Activated B cell treated with CpG ODN at 0.5 μM for 24 hours (primary cell): ENCODE measurements around the gene TMEM45B. TPM values are rescaled to one million over a fixed set of nuclear protein-coding genes. Genes with fewer than 3 reads are reported as not detected.
A peak's percentile ranks its signal among the peaks of the same experiment; 100 is the strongest.

ENCODE experiments used
- ATAC-seq: fragments of 200-7000 bp; cut with Tn5 transposase; one replicate; pipeline ENCODE4 v1.10.0; 2021; ENCODE audit warnings: low read depth, mild to moderate bottlenecking, moderate library complexity
- CTCF ChIA-PET: fragments of 350-600 bp; sonication (Branson Sonifier 250); formaldehyde crosslinking; loops from one replicate; lab custom pipeline; 2021; ENCODE audit warnings: antibody characterized with exemption; lab: Charles Lee
- POLR2A ChIA-PET: fragments of 350-600 bp; sonication (Branson Sonifier 250); formaldehyde crosslinking; loops from one replicate; lab custom pipeline; 2021; ENCODE audit warnings: antibody characterized with exemption; lab: Charles Lee
- DNase-seq: peaks from one replicate; pipeline ENCODE4 v3.0.0; 2022
- H3K27ac Mint-ChIP-seq: one replicate; pipeline ENCODE4 v1.8.0; 2020; ENCODE audit warnings: mixed read lengths
- H3K27me3 Mint-ChIP-seq: one replicate; pipeline ENCODE4 v1.8.0; 2021; ENCODE audit warnings: mixed read lengths
- H3K36me3 Mint-ChIP-seq: one replicate; pipeline ENCODE4 v1.8.0; 2021; ENCODE audit warnings: low read depth, mixed read lengths
- H3K4me1 Mint-ChIP-seq: one replicate; pipeline ENCODE4 v1.8.0; 2021; ENCODE audit warnings: mixed read lengths
- H3K4me3 Mint-ChIP-seq: one replicate; pipeline ENCODE4 v1.8.0; 2020; ENCODE audit warnings: mild to moderate bottlenecking, mixed read lengths
- H3K9me3 Mint-ChIP-seq: one replicate; pipeline ENCODE4 v1.8.0; 2020; ENCODE audit warnings: mixed read lengths
- intact Hi-C: fragments of 100-400 bp; cut with micrococcal nuclease; formaldehyde crosslinking; loops from one replicate; pipeline ENCODE4 v1.15.1; 2024
- total RNA-seq: library from RNA; stranded (reverse); gene quantifications from 2 replicates; pipeline ENCODE4 v1.2.3, GENCODE V29; 2022
- TF ChIP-seq, protein P1 (sequence below): fragments of 200-600 bp; IDR thresholded peaks from one replicate; pipeline ENCODE4 v1.8.0; 2022; ENCODE audit warnings: antibody characterized with exemption, mild to moderate bottlenecking

The TMEM45B gene
- total RNA-seq, 1 donor from 2014 or later: not detected

DNA sequence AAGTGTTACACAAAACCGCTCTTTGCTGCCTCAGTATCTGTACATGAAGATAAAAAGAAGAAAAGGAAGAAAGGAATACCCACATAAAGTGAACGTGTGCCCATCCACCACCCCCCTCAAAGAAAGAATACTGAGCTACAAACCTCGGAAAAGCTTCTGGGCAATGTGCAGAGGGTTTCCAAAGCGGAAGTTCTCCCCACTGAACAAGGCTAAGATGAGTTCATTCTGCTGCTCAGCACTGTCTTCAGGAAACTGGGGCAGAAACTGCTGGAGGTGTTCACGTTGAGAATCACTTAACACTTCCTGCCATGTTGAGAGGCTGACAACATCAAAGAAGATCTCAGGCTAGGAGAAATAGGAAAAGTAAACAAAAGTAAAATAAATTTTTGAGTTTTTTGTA, 72.8 kb downstream of the TMEM45B start:
- CTCF ChIA-PET: interaction anchor here (0.7 kb wide), 1 partner anchor 308 kb away, joined by 3 read pairs; no protein-coding TSS in a partner anchor
- Mint-ChIP-seq H3K27ac (no peak overlapping the region), H3K27me3 (no peaks in the 10 kb centered on the region), H3K4me3 (no peak overlapping the region), H3K9me3 (no peaks in the 10 kb centered on the region), H3K4me1 (no peaks in the 10 kb centered on the region), H3K36me3 (peaks cover 86% of the 10 kb centered on the region)
- TF ChIP-seq, protein P1, sequence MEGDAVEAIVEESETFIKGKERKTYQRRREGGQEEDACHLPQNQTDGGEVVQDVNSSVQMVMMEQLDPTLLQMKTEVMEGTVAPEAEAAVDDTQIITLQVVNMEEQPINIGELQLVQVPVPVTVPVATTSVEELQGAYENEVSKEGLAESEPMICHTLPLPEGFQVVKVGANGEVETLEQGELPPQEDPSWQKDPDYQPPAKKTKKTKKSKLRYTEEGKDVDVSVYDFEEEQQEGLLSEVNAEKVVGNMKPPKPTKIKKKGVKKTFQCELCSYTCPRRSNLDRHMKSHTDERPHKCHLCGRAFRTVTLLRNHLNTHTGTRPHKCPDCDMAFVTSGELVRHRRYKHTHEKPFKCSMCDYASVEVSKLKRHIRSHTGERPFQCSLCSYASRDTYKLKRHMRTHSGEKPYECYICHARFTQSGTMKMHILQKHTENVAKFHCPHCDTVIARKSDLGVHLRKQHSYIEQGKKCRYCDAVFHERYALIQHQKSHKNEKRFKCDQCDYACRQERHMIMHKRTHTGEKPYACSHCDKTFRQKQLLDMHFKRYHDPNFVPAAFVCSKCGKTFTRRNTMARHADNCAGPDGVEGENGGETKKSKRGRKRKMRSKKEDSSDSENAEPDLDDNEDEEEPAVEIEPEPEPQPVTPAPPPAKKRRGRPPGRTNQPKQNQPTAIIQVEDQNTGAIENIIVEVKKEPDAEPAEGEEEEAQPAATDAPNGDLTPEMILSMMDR: no peak
- DNase-seq (no peak), ATAC-seq (no peak)
- intact Hi-C loops: no loop called here
- POLR2A ChIA-PET: no interaction called here

DNA sequence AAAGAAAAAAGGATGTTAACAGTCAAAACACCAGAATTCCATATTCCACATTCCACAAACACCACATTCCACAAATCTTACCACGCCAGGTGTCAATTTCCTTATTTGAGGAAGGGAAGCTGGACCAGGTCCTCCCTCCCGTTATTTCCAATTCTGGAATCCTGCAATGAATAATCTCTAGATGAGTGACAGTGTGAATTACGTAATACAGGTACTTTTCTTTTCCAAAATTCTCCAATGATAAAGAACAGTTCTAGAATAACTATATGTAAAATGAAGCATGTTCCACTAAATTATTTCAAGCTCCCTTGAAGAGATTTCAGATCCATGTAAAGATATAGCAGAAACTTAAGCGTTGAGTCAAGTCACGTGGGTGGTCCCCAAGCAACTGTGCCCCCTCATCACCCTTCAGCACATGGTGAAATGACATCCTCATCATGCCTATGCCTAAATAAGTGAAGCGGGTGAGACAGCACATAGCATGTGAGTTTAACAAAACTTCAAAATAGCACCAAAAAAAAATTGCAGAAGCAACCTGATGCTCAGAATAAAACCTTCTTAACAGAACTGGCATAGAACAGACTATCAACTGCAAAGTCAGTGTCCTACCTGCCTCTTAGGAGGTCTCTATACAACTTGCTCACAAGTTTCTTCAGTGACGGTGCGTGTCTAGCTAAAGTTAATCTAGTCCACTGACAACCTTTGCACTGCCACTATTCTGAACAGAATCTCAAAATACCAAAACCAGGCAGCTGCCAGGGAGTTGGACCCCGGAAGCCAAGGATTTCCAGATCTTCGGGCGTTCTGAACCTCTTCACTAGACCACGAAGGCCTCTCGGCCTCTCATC, 78.9 kb downstream of the TMEM45B start:
- intact Hi-C loops: loop anchor here (1.0 to 2.0 kb wide), 6 partner anchors 28 to 1022 kb away; partner anchors contain the start of genes APLP2 and SNX19
- Mint-ChIP-seq H3K36me3 (peaks cover 37% of the 10 kb centered on the region), H3K4me1 (peaks cover 19% of the 10 kb centered on the region), H3K27ac (peak overlapping the region; percentile 70), H3K9me3 (no peaks in the 10 kb centered on the region), H3K4me3 (peak overlapping the region; percentile 88), H3K27me3 (no peaks in the 10 kb centered on the region)
- DNase-seq (no peak), ATAC-seq (peak; percentile 1)
- TF ChIP-seq, protein P1: no peak
- ChIA-PET CTCF (no interaction called here), POLR2A (interaction anchor here (0.8 to 1.2 kb wide), 2 partner anchors 109 to 1022 kb away, joined by 4 to 8 read pairs; partner anchors contain the start of genes PRDM10 and SNX19)

DNA sequence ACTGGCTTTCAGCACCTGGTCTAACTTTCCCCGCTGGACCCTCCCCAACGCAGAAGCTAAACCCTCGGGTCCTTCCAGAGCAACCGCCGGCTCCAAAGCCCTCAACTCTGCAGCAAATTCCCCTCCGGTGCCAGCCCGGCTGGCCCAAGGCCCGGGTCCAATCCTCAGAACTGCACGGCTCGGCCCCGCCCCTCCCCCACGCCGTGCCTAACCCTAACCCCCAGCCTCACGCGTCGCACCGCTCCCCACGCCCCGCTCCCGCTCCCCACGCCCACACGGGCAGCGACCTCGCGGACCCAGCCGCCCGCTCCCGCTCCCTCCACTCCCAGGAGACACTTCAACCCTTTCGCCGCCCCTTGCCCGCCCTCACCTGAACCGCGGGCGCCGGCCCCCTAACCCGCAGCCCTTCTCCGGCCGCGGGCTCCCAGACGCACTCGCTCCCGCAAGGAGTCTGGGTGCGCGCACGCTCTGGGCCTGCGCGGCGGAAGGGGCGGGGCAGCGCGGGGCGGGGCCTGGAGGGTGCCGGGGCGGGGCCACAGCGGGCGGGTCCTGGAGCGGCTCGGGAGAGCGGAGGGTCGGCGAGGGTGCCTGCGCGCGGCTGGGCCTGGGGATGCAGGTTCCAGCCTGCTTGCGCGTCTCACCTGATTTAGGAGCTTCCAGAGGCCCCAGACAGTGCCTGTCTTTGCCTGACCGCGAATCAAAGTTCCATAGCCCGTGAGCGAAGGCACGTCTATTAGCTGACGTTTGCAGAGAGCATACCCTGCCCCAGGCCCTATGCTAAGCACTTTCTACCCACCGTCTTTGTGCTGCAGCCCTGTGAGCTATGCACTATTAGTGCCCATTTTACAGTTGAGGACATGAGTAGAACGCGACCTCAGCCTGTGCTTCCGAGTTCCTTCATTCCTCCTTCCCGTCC, 79.7 kb downstream of the TMEM45B start, which contains the start of gene NFRKB:
TSS of gene NFRKB (minus strand) at position 453 of the 916 bp plus-strand sequence. CDS start 2,729 bp downstream, outside the sequence.
- peak within 1 kb of the TSS; percentile 88 for H3K4me3 Mint-ChIP-seq
- intact Hi-C loops: loop anchor here (1.0 to 2.0 kb wide), 6 partner anchors 27 to 1021 kb away; partner anchors contain the start of genes APLP2 and SNX19
- DNase-seq (peak; percentile 92), ATAC-seq (peak; percentile 97)
- H3K27ac Mint-ChIP-seq: peak within 1 kb of the TSS; percentile 70
- TF ChIP-seq, protein P1: no peak
- CTCF ChIA-PET: no interaction called here
- peaks cover 35% of the 10 kb centered on the region for H3K36me3 Mint-ChIP-seq
- POLR2A ChIA-PET: interaction anchor here (0.8 to 1.2 kb wide), 5 partner anchors 23 to 1021 kb away, joined by 3 to 8 read pairs (median 4); partner anchors contain the start of genes PRDM10 and SNX19
- peaks cover 19% of the 10 kb centered on the region for H3K4me1 Mint-ChIP-seq
- no peaks in the 10 kb centered on the region for H3K9me3 Mint-ChIP-seq
- H3K27me3 Mint-ChIP-seq: no peaks in the 10 kb centered on the region

DNA sequence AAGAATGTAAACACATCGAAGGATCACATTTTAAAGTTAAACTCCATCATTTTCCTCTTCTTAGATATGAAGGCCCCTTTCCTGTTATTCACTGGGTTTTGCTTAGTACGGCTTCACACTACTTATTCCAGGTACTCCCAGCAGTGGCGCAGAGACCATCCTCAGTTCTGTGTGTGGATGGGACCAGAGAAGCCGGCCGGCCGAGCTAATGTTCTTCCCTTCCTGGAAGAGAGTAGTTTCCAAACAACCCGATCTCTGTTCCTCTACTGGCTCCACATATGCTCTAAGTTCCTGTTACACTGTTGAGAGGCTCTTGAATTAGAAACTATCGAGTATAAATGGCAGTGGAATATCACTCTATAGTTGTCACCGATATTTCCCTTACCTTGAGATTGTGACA, 80.4 kb downstream of the TMEM45B start:
- ChIA-PET POLR2A (interaction anchor here (0.8 to 1.1 kb wide), 3 partner anchors 24 to 175 kb away, joined by 3 to 8 read pairs (median 3); partner anchors contain the start of gene PRDM10), CTCF (no interaction called here)
- Mint-ChIP-seq H3K4me3 (peak overlapping the region; percentile 88), H3K36me3 (peaks cover 32% of the 10 kb centered on the region), H3K4me1 (peaks cover 19% of the 10 kb centered on the region), H3K27ac (peak overlapping the region; percentile 35), H3K9me3 (no peaks in the 10 kb centered on the region), H3K27me3 (no peaks in the 10 kb centered on the region)
- DNase-seq: no peak
- intact Hi-C loops: no loop called here
- TF ChIP-seq, protein P1: no peak
- no peak for ATAC-seq
